ENCODE results near the gene UBE2B.

DNA sequence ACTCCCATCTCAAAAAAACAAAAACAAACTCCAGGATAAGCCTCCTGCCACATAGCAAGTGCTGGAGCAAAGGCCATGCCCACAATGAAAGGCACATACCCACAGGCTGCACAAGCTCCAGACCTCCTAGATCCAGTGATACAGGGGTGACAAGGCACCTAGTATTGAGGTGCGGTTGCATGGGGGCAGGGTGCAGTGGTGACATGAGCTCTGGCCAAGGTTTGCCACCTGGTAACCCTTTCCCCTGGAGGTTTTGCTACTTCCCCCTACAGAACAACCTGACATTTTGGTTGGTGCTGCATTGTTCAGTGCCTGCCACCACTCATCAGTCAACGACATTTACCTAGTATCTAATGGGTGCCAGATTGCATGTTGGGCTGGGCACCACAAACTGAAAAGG, 25.8 kb downstream of the UBE2B start:
- TF ChIP-seq, protein P1, sequence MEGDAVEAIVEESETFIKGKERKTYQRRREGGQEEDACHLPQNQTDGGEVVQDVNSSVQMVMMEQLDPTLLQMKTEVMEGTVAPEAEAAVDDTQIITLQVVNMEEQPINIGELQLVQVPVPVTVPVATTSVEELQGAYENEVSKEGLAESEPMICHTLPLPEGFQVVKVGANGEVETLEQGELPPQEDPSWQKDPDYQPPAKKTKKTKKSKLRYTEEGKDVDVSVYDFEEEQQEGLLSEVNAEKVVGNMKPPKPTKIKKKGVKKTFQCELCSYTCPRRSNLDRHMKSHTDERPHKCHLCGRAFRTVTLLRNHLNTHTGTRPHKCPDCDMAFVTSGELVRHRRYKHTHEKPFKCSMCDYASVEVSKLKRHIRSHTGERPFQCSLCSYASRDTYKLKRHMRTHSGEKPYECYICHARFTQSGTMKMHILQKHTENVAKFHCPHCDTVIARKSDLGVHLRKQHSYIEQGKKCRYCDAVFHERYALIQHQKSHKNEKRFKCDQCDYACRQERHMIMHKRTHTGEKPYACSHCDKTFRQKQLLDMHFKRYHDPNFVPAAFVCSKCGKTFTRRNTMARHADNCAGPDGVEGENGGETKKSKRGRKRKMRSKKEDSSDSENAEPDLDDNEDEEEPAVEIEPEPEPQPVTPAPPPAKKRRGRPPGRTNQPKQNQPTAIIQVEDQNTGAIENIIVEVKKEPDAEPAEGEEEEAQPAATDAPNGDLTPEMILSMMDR (IDR thresholded peaks at IDR 0.05) = no peak
- no peak for TF ChIP-seq POLR2A (IDR thresholded peaks at IDR 0.05)
